HCT116 (cell line): ENCODE measurements around the gene MBNL2.

Source experiments
- EZH2 ChIP-seq: fragments of 200-600 bp; sonication (generic); IDR thresholded peaks from 2 replicates; pipeline ENCODE4 v1.6.1; 2017; ENCODE audit warnings: antibody characterized with exemption, mixed run types
- EZH2phosphoT487 ChIP-seq: fragments of 200-600 bp; IDR thresholded peaks from 2 replicates; pipeline ENCODE4 v1.6.1; 2018; ENCODE audit warnings: antibody characterized with exemption, borderline replicate concordance
- JUND ChIP-seq: IDR thresholded peaks from 2 replicates; pipeline ENCODE4 v1.6.1; 2012
- MAX ChIP-seq: IDR thresholded peaks from 2 replicates; pipeline ENCODE4 v1.6.1; 2012
- POLR2A ChIP-seq: IDR thresholded peaks from 2 replicates; pipeline ENCODE4 v1.7.0; 2011; ENCODE audit warnings: borderline replicate concordance; ENCODE audit not compliant: insufficient read depth, insufficient read length; ENCODE audit errors: extremely low read depth
- POLR2AphosphoS5 ChIP-seq: IDR thresholded peaks from 2 replicates; pipeline ENCODE4 v1.6.1; 2011; ENCODE audit warnings: mild to moderate bottlenecking, low read depth, low read length, moderate library complexity
- RAD21 ChIP-seq: IDR thresholded peaks from 2 replicates; pipeline ENCODE4 v1.6.1; 2012; ENCODE audit warnings: low read depth, mild to moderate bottlenecking
- SP1 ChIP-seq: IDR thresholded peaks from 2 replicates; pipeline ENCODE4 v1.6.1; 2012; ENCODE audit warnings: low read depth
- TF ChIP-seq, protein P1 (sequence below), 3 experiments: fragments of 200-600 bp in 1 of 3; sonication (generic) in 1 of 3; IDR thresholded peaks in 2 of 3; conservative IDR thresholded peaks in 1 of 3; 2 replicates each; pipeline ENCODE4 v1.5.1; 2012 to 2017; ENCODE audit warnings: low read depth in 2 of 3, low read length in 2 of 3, antibody characterized with exemption in 1 of 3, borderline replicate concordance in 1 of 3, control low read depth in 1 of 3, mild to moderate bottlenecking in 1 of 3, mixed read lengths in 1 of 3, mixed run types in 1 of 3, moderate library complexity in 1 of 3; ENCODE audit not compliant: insufficient read depth in 1 of 3

DNA sequence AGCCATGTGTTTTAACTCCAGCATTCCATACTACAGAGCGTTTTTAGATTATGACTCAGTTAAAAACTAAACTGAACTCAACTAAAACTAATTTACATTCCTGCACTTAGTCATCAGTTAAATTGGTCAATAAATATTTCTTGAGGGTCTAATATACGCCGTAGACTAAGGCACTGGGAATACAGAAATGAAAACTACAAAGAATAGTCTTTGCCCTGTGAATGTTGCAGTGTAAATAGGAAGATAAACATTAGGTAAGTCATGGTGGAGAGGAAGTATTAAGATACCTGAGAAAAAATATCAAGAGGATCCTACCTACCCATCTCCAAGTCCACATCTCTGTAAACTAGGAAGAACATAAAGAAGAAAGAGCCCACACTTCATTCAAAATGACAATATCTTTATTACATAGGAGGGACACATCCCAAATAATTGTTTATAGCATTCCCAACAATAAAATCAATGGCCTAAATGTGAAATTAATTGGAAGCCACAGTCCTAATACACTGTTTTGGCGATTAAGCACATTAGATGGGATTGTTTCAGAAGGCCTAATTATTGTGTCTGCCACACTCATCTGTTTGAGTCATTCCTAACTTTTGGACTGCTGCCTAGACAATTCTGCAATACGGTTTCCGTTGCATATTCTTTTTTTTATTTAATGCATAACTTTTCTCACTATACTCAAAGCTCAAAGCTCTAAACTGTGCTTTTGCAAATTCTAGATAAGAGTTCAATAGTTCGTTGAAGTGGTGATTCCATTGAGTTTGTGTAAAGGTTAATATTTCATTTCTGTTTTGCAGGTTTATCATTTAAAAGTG, 52.9 kb downstream of the MBNL2 start:
- TF ChIP-seq, protein P1, sequence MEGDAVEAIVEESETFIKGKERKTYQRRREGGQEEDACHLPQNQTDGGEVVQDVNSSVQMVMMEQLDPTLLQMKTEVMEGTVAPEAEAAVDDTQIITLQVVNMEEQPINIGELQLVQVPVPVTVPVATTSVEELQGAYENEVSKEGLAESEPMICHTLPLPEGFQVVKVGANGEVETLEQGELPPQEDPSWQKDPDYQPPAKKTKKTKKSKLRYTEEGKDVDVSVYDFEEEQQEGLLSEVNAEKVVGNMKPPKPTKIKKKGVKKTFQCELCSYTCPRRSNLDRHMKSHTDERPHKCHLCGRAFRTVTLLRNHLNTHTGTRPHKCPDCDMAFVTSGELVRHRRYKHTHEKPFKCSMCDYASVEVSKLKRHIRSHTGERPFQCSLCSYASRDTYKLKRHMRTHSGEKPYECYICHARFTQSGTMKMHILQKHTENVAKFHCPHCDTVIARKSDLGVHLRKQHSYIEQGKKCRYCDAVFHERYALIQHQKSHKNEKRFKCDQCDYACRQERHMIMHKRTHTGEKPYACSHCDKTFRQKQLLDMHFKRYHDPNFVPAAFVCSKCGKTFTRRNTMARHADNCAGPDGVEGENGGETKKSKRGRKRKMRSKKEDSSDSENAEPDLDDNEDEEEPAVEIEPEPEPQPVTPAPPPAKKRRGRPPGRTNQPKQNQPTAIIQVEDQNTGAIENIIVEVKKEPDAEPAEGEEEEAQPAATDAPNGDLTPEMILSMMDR (IDR thresholded peaks at IDR 0.05 in 2 of 3, conservative IDR thresholded peaks at IDR 0.05 in 1 of 3; ENCODE audit: borderline replicate concordance in 1 of 3, insufficient read depth in 1 of 3, low read depth in 2 of 3, low read length in 2 of 3), result no peak
- TF ChIP-seq SP1, result peak; percentile 68
- peak; percentile 79 for TF ChIP-seq JUND
- TF ChIP-seq POLR2AphosphoS5, result no peak
- peak; percentile 44 for TF ChIP-seq MAX
- TF ChIP-seq EZH2, result no peak
- no peak for TF ChIP-seq EZH2phosphoT487
- no peak for TF ChIP-seq RAD21
- TF ChIP-seq POLR2A, result no peak
